SK-N-SH treated with all-trans-retinoic acid at 6 μM for 48 hours (cell line): ENCODE data around the gene ALLC.

ENCODE experiments used
- ESRRG ChIP-seq: fragments of 250-450 bp; sonication (Bioruptor Pico); IDR thresholded peaks from 2 replicates; pipeline ENCODE4 v1.6.1; 2021; ENCODE audit warnings: mild to moderate bottlenecking
- RARB ChIP-seq: fragments of 250-450 bp; sonication (Bioruptor Pico); IDR thresholded peaks from 2 replicates; pipeline ENCODE4 v1.8.0; 2021; ENCODE audit warnings: mild to moderate bottlenecking, moderate library complexity
- ZC3H10 ChIP-seq: fragments of 250-450 bp; sonication (Bioruptor Pico); IDR thresholded peaks from 2 replicates; pipeline ENCODE4 v1.5.1; 2021; ENCODE audit warnings: mild to moderate bottlenecking, moderate library complexity
- ZFP30 ChIP-seq: fragments of 450-650 bp; formaldehyde crosslinking; IDR thresholded peaks from 2 replicates; pipeline ENCODE4 v1.5.0; 2022; ENCODE audit warnings: mild to moderate bottlenecking, moderate library complexity
- ZNF70 ChIP-seq: fragments of 450-650 bp; formaldehyde crosslinking; IDR thresholded peaks from 2 replicates; pipeline ENCODE4 v1.5.0; 2020; ENCODE audit warnings: mild to moderate bottlenecking, moderate library complexity
- TF ChIP-seq, protein P1 (sequence below): fragments of 250-450 bp; sonication (Bioruptor Pico); IDR thresholded peaks from 2 replicates; pipeline ENCODE4 v1.8.0; 2020; ENCODE audit warnings: mild to moderate bottlenecking, moderate library complexity, borderline replicate concordance
- TF ChIP-seq, protein P2 (sequence below): fragments of 250-450 bp; sonication (Bioruptor Pico); IDR thresholded peaks from 2 replicates; pipeline ENCODE4 v1.5.1; 2020; ENCODE audit warnings: low read depth, mild to moderate bottlenecking, moderate library complexity
- TF ChIP-seq, protein P3 (sequence below): fragments of 250-450 bp; sonication (Bioruptor Pico); IDR thresholded peaks from 2 replicates; pipeline ENCODE4 v1.5.0; 2020; ENCODE audit warnings: mild to moderate bottlenecking, moderate library complexity

DNA sequence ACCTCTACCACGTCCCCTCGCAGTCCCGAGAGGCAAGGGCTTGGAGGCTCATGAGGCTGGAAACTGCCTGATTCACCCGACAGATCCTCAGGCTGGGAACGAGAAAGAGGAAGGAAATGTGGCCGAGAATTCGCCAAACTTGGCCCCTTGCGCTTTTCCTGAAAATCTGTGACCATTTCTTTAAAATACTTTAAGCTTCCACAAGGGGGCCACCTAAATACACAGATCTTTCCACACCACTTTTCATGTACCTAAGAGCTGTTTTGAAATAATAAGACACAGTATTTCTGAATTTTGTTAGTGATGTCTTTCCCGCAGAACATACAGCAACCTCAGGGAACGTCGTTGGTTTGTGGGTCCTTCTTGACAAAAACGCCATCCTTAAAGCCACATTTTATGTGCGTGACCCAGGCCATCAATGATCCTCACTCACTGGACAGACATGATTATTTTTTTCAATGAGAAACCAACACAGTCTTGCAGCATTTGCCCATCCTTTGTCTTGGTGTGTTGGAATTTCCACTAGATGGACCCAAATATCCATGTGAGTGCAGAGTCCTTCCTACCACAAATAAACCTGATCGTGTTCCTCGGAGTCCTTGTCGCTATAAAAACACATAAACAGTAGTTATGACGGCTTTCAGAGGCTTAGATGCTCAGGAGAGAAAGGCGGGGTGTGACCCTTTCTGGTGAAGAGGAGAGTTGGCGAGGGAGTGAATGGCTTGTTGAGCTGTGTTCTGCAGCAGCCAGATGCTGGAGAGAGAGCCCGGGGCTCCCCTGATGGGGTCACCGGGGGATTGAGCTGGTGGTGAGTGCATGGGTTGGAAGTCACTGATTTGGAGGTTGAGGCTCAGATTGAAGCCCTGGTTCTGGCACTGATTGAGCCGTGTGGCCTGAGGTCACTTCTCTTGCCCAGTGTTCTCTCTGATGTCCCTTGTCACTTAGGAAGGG, 70.4 kb downstream of the ALLC start:
- TF ChIP-seq, protein P1, sequence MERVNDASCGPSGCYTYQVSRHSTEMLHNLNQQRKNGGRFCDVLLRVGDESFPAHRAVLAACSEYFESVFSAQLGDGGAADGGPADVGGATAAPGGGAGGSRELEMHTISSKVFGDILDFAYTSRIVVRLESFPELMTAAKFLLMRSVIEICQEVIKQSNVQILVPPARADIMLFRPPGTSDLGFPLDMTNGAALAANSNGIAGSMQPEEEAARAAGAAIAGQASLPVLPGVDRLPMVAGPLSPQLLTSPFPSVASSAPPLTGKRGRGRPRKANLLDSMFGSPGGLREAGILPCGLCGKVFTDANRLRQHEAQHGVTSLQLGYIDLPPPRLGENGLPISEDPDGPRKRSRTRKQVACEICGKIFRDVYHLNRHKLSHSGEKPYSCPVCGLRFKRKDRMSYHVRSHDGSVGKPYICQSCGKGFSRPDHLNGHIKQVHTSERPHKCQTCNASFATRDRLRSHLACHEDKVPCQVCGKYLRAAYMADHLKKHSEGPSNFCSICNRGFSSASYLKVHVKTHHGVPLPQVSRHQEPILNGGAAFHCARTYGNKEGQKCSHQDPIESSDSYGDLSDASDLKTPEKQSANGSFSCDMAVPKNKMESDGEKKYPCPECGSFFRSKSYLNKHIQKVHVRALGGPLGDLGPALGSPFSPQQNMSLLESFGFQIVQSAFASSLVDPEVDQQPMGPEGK (CRISPR knock-in tag): no peak
- no peak for TF ChIP-seq ZC3H10 (CRISPR knock-in tag)
- TF ChIP-seq, protein P2, sequence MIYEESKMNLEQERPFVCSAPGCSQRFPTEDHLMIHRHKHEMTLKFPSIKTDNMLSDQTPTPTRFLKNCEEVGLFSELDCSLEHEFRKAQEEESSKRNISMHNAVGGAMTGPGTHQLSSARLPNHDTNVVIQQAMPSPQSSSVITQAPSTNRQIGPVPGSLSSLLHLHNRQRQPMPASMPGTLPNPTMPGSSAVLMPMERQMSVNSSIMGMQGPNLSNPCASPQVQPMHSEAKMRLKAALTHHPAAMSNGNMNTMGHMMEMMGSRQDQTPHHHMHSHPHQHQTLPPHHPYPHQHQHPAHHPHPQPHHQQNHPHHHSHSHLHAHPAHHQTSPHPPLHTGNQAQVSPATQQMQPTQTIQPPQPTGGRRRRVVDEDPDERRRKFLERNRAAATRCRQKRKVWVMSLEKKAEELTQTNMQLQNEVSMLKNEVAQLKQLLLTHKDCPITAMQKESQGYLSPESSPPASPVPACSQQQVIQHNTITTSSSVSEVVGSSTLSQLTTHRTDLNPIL (CRISPR knock-in tag): no peak
- no peak for TF ChIP-seq ESRRG (CRISPR knock-in tag)
- TF ChIP-seq RARB: no peak
- TF ChIP-seq, protein P3, sequence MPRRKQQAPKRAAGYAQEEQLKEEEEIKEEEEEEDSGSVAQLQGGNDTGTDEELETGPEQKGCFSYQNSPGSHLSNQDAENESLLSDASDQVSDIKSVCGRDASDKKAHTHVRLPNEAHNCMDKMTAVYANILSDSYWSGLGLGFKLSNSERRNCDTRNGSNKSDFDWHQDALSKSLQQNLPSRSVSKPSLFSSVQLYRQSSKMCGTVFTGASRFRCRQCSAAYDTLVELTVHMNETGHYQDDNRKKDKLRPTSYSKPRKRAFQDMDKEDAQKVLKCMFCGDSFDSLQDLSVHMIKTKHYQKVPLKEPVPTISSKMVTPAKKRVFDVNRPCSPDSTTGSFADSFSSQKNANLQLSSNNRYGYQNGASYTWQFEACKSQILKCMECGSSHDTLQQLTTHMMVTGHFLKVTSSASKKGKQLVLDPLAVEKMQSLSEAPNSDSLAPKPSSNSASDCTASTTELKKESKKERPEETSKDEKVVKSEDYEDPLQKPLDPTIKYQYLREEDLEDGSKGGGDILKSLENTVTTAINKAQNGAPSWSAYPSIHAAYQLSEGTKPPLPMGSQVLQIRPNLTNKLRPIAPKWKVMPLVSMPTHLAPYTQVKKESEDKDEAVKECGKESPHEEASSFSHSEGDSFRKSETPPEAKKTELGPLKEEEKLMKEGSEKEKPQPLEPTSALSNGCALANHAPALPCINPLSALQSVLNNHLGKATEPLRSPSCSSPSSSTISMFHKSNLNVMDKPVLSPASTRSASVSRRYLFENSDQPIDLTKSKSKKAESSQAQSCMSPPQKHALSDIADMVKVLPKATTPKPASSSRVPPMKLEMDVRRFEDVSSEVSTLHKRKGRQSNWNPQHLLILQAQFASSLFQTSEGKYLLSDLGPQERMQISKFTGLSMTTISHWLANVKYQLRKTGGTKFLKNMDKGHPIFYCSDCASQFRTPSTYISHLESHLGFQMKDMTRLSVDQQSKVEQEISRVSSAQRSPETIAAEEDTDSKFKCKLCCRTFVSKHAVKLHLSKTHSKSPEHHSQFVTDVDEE (CRISPR knock-in tag): no peak
- no peak for TF ChIP-seq ZNF70 (CRISPR knock-in tag)
- no peak for TF ChIP-seq ZFP30 (CRISPR knock-in tag)
